Measurements from ENCODE around the gene KRTAP12-2.

KRTAP12-2 gene

GRCh38 chr21:44658913-44659595, 7.7 kb downstream of the KRTAP12-2 start:
- Histone ChIP-seq H3K4me1 (ENCODE audit: insufficient read depth, insufficient read length) (peaks cover 6% of the 10 kb centered on the region), H3K9me3 (ENCODE audit: insufficient read depth, low read length) (peaks cover 18% of the 10 kb centered on the region), H3K9ac (ENCODE audit: insufficient read length, low read depth) (no peak overlapping the region), H3K27me3 (ENCODE audit: insufficient read depth, insufficient read length) (no peaks in the 10 kb centered on the region), H3K36me3 (ENCODE audit: insufficient read depth, insufficient read length, low read length) (no peaks in the 10 kb centered on the region), H3K4me3 (ENCODE audit: insufficient read length, low read depth) (no peak overlapping the region)
- DNase-seq (ENCODE audit: low read depth, low spot score), result no peak
- no peak for TF ChIP-seq ZNF274 (IDR thresholded peaks at IDR 0.05; ENCODE audit: low read depth, low read length)
- no peak for TF ChIP-seq YY1 (IDR thresholded peaks at IDR 0.05; ENCODE audit: insufficient read depth, insufficient read length)
- no peak for TF ChIP-seq SUZ12 (IDR thresholded peaks at IDR 0.05; ENCODE audit: extremely low read depth, insufficient read depth, insufficient read length)

GRCh38 chr21:44658541-44658910, 8.2 kb downstream of the KRTAP12-2 start:
- peaks cover 6% of the 10 kb centered on the region for H3K4me1 ChIP-seq (ENCODE audit: insufficient read depth, insufficient read length)
- no peak for DNase-seq (ENCODE audit: low read depth, low spot score)
- H3K27me3 ChIP-seq (ENCODE audit: insufficient read depth, insufficient read length), result no peaks in the 10 kb centered on the region
- TF ChIP-seq YY1 (IDR thresholded peaks at IDR 0.05; ENCODE audit: insufficient read depth, insufficient read length), result no peak
- TF ChIP-seq SUZ12 (IDR thresholded peaks at IDR 0.05; ENCODE audit: extremely low read depth, insufficient read depth, insufficient read length), result no peak
- no peak for TF ChIP-seq ZNF274 (IDR thresholded peaks at IDR 0.05; ENCODE audit: low read depth, low read length)
- peaks cover 12% of the 10 kb centered on the region for H3K9me3 ChIP-seq (ENCODE audit: insufficient read depth, low read length)
- no peak overlapping the region for H3K9ac ChIP-seq (ENCODE audit: insufficient read length, low read depth)
- no peaks in the 10 kb centered on the region for H3K36me3 ChIP-seq (ENCODE audit: insufficient read depth, insufficient read length, low read length)
- no peak overlapping the region for H3K4me3 ChIP-seq (ENCODE audit: insufficient read length, low read depth)

DNA sequence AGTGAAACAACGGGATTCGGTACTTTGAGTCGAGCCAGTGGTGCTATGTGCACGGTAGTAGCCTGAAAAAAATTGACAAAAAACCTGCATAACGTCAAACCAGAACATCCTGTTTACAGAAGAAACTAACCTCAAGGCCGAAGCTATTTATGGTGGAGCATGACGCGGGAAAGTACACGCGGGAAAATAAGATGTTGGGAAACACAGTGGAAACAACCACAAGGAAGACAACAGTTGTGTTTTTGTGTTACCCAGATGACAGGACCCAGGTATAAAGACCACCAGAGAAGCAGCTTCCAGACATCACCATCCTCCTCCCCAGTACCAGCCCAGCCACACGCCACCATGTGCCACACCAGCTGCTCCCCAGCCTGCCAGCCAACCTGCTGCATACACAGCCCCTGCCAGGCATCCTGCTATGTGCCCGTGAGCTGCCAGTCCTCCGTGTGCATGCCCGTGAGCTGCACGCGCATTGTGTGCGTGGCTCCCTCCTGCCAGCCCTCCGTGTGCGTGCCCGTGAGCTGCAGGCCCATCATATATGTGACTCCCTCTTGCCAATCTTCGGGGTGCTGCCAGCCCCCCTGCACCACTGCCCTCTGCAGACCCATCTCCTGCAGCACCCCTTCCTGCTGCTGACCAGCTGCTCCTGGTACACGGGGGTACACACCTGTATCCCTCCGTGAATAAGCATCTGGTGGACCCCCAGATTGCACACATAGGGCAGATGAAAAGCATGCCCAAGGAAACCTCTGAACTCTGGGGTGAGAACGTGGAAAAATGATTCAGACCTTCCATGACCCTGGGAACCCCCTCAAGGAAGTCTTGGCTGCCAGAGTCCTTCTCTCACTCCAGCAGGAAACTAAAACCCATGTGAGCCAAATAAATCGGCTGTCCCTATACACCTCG, 8.8 kb downstream of the KRTAP12-2 start, which contains the start of gene KRTAP12-3:
TSS of gene KRTAP12-3 (plus strand) at position 298 of the 906 bp plus-strand sequence. CDS start at position 346, 48 bp downstream.
- H3K4me3 ChIP-seq (ENCODE audit: insufficient read length, low read depth), result no peak within 1 kb of the TSS
- H3K27me3 ChIP-seq (ENCODE audit: insufficient read depth, insufficient read length), result no peaks in the 10 kb centered on the region
- no peak for TF ChIP-seq ZNF274 (IDR thresholded peaks at IDR 0.05; ENCODE audit: low read depth, low read length)
- no peak for TF ChIP-seq YY1 (IDR thresholded peaks at IDR 0.05; ENCODE audit: insufficient read depth, insufficient read length)
- TF ChIP-seq SUZ12 (IDR thresholded peaks at IDR 0.05; ENCODE audit: extremely low read depth, insufficient read depth, insufficient read length), result no peak
- peaks cover 6% of the 10 kb centered on the region for H3K4me1 ChIP-seq (ENCODE audit: insufficient read depth, insufficient read length)
- no peak within 1 kb of the TSS for H3K9ac ChIP-seq (ENCODE audit: insufficient read length, low read depth)
- no peak for DNase-seq (ENCODE audit: low read depth, low spot score)
- no peaks in the 10 kb centered on the region for H3K36me3 ChIP-seq (ENCODE audit: insufficient read depth, insufficient read length, low read length)
- peaks cover 8% of the 10 kb centered on the region for H3K9me3 ChIP-seq (ENCODE audit: insufficient read depth, low read length)

GRCh38 chr21:44656868-44657267, 9.9 kb downstream of the KRTAP12-2 start:
- TF ChIP-seq SUZ12 (IDR thresholded peaks at IDR 0.05; ENCODE audit: extremely low read depth, insufficient read depth, insufficient read length), result no peak
- no peak for TF ChIP-seq ZNF274 (IDR thresholded peaks at IDR 0.05; ENCODE audit: low read depth, low read length)
- no peak for TF ChIP-seq YY1 (IDR thresholded peaks at IDR 0.05; ENCODE audit: insufficient read depth, insufficient read length)
- H3K4me1 ChIP-seq (ENCODE audit: insufficient read depth, insufficient read length), result peaks cover 6% of the 10 kb centered on the region
- peaks cover 8% of the 10 kb centered on the region; the same call in 1 of the 2 replicates for H3K9me3 ChIP-seq (ENCODE audit: insufficient read depth, low read length)
- no peak overlapping the region for H3K9ac ChIP-seq (ENCODE audit: insufficient read length, low read depth)
- H3K36me3 ChIP-seq (ENCODE audit: insufficient read depth, insufficient read length, low read length), result no peaks in the 10 kb centered on the region
- H3K4me3 ChIP-seq (ENCODE audit: insufficient read length, low read depth), result no peak overlapping the region
- H3K27me3 ChIP-seq (ENCODE audit: insufficient read depth, insufficient read length), result no peaks in the 10 kb centered on the region
- DNase-seq (ENCODE audit: low read depth, low spot score), result no peak

DNA sequence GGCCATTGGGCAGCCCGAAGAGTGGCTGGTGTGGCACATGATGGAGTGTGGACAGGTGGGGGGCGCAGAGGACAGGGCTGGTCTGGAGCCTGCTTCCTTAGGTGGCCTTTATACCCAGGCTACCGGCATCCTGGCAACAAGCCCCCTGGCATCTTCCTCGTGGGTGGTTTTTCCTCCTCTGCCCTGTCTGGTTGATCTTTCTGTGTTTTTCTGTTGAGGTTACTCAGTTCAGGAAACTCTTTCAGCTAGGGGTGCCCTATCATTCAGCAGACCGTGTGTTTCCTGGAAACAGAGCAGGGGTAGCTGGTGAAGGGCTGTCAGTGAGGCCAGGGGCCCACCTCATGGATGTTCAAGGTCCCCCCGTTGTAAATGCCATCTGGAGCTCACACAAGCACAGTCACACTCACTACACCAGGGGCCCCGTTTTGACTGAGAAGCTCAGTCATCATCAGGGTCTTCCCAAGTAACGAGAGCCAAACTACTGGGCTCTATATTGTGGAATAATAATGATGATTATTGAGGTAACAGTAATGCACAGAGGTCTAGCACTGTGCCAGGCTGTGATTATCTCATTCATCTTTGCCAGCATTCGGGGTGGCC, 12.1 kb downstream of the KRTAP12-2 start, which contains the start of gene KRTAP12-4:
TSS of gene KRTAP12-4 (minus strand) at position 84 of the 600 bp plus-strand sequence. CDS start at position 39, 45 bp downstream.
- no peak for DNase-seq (ENCODE audit: low read depth, low spot score)
- TF ChIP-seq SUZ12 (IDR thresholded peaks at IDR 0.05; ENCODE audit: extremely low read depth, insufficient read depth, insufficient read length) (no peak), YY1 (IDR thresholded peaks at IDR 0.05; ENCODE audit: insufficient read depth, insufficient read length) (no peak), ZNF274 (IDR thresholded peaks at IDR 0.05; ENCODE audit: low read depth, low read length) (no peak)
- Histone ChIP-seq H3K27me3 (ENCODE audit: insufficient read depth, insufficient read length) (no peaks in the 10 kb centered on the region), H3K4me3 (ENCODE audit: insufficient read length, low read depth) (no peak within 1 kb of the TSS), H3K36me3 (ENCODE audit: insufficient read depth, insufficient read length, low read length) (no peaks in the 10 kb centered on the region), H3K9me3 (ENCODE audit: insufficient read depth, low read length) (peaks cover 8% of the 10 kb centered on the region; the same call in 1 of the 2 replicates), H3K9ac (ENCODE audit: insufficient read length, low read depth) (no peak within 1 kb of the TSS), H3K4me1 (ENCODE audit: insufficient read depth, insufficient read length) (peaks cover 6% of the 10 kb centered on the region)

DNA sequence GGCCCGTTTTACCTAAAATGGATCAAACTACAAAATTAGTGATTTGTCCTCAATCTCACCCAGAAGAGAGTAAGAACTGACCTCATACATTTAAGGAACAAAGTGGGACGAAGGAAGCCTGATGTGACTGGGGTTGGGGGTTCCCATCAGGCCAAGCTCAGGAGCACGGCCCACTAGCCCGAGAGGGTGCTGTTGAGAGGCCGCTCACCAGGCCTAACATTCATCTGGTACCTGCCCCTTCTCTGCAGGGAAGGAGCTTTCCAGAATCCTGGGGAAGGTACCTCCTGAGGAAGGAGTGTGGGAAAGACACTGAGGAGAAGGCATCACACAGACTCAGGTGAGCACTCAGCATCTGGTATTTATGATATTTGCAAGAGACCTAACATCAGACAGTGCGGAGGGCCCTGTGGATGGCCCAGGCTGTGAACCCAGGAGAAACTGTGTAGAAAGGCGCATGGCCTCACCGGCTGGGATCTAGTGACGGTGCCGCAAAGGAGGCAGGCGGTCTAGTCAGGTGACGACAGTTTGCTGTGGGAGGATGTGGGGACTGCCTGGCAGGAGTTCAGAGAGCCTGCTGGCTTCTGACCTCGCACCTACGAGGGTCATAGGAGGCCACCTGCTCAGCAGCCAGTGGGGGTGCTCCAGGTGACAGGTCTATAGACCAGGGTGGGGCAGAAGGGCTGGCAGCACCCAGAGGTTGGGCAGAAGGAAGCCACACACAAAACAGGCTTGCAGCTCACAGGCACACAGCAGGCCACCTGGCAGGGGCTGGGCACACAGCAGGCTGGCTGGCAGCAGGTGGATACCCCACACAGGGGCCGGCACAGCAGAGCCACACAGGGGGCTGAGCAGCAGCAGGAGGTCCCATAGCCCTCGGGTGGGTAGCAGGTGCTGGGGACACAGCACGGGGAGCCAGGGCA, 12.8 kb downstream of the KRTAP12-2 start:
- H3K36me3 ChIP-seq (ENCODE audit: insufficient read depth, insufficient read length, low read length), result no peaks in the 10 kb centered on the region
- H3K4me3 ChIP-seq (ENCODE audit: insufficient read length, low read depth), result no peak overlapping the region
- TF ChIP-seq YY1 (IDR thresholded peaks at IDR 0.05; ENCODE audit: insufficient read depth, insufficient read length) (no peak), ZNF274 (IDR thresholded peaks at IDR 0.05; ENCODE audit: low read depth, low read length) (no peak), SUZ12 (IDR thresholded peaks at IDR 0.05; ENCODE audit: extremely low read depth, insufficient read depth, insufficient read length) (no peak)
- peaks cover 6% of the 10 kb centered on the region for H3K4me1 ChIP-seq (ENCODE audit: insufficient read depth, insufficient read length)
- no peak for DNase-seq (ENCODE audit: low read depth, low spot score)
- no peaks in the 10 kb centered on the region for H3K27me3 ChIP-seq (ENCODE audit: insufficient read depth, insufficient read length)
- H3K9ac ChIP-seq (ENCODE audit: insufficient read length, low read depth), result no peak overlapping the region
- peaks cover 8% of the 10 kb centered on the region; the same call in 1 of the 2 replicates for H3K9me3 ChIP-seq (ENCODE audit: insufficient read depth, low read length)
